GM23338 (cell line): ENCODE data around the gene ATL3.

Experiments
- CTCF ChIP-seq, 2 experiments: fragments of 200-600 bp in 1 of 2; sonication (generic) in 1 of 2; conservative IDR thresholded peaks; 2 replicates each; pipeline versions ENCODE4 v1.5.1 to v1.6.1; 2016 to 2017; ENCODE audit warnings: antibody characterized with exemption in 2 of 2, low read depth in 2 of 2, mild to moderate bottlenecking in 2 of 2, moderate library complexity in 1 of 2
- EZH2 ChIP-seq: fragments of 200-600 bp; sonication (generic); IDR thresholded peaks from one replicate; pipeline ENCODE4 v1.8.0; 2017; ENCODE audit warnings: antibody characterized with exemption, mild to moderate bottlenecking, low read depth; ENCODE audit not compliant: unreplicated experiment
- EZH2phosphoT487 ChIP-seq: fragments of 200-600 bp; sonication (generic); IDR thresholded peaks from one replicate; pipeline ENCODE4 v1.8.1; 2018; ENCODE audit warnings: antibody characterized with exemption; ENCODE audit not compliant: unreplicated experiment
- JUNB ChIP-seq: IDR thresholded peaks from one replicate; pipeline ENCODE4 v1.6.1; 2016; ENCODE audit warnings: antibody characterized with exemption; ENCODE audit not compliant: unreplicated experiment
- ZNF331 ChIP-seq: fragments of 250-450 bp; sonication (Bioruptor Pico); IDR thresholded peaks from 2 replicates; pipeline ENCODE4 v1.5.0; 2020; ENCODE audit warnings: low read depth, mild to moderate bottlenecking, moderate library complexity
- TF ChIP-seq, protein P1 (sequence below): IDR thresholded peaks from one replicate; pipeline ENCODE4 v1.6.1; 2018; ENCODE audit warnings: antibody characterized with exemption; ENCODE audit not compliant: unreplicated experiment

DNA sequence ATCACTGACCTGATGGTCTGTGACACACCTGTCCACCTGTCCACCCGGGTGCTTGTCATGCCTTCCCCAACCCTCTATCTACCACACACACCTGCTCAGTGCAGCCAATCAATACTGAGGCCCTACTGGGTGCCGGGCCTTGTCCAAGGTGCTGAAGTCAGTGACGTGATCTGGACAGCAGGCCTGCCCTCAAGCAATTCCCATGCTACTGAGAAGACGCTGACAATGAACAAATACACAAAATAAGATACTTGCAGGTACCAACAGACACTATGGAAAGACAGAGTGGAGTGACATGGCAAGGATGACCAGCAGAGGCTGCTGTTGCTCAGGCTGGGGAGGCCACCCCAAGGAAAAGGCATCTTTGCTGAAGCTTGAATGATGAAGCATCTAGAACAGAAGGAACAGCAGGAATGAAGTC, 78.2 kb downstream of the ATL3 start:
- TF ChIP-seq, protein P1, sequence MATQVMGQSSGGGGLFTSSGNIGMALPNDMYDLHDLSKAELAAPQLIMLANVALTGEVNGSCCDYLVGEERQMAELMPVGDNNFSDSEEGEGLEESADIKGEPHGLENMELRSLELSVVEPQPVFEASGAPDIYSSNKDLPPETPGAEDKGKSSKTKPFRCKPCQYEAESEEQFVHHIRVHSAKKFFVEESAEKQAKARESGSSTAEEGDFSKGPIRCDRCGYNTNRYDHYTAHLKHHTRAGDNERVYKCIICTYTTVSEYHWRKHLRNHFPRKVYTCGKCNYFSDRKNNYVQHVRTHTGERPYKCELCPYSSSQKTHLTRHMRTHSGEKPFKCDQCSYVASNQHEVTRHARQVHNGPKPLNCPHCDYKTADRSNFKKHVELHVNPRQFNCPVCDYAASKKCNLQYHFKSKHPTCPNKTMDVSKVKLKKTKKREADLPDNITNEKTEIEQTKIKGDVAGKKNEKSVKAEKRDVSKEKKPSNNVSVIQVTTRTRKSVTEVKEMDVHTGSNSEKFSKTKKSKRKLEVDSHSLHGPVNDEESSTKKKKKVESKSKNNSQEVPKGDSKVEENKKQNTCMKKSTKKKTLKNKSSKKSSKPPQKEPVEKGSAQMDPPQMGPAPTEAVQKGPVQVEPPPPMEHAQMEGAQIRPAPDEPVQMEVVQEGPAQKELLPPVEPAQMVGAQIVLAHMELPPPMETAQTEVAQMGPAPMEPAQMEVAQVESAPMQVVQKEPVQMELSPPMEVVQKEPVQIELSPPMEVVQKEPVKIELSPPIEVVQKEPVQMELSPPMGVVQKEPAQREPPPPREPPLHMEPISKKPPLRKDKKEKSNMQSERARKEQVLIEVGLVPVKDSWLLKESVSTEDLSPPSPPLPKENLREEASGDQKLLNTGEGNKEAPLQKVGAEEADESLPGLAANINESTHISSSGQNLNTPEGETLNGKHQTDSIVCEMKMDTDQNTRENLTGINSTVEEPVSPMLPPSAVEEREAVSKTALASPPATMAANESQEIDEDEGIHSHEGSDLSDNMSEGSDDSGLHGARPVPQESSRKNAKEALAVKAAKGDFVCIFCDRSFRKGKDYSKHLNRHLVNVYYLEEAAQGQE, result peak; percentile 82
- TF ChIP-seq CTCF (conservative IDR thresholded peaks at IDR 0.05; ENCODE audit: low read depth in 2 of 2), result peak; percentile 68 to 79
- no peak for TF ChIP-seq EZH2phosphoT487
- TF ChIP-seq ZNF331, result no peak
- TF ChIP-seq EZH2, result no peak
- no peak for TF ChIP-seq JUNB
